LHCN-M2 (cell line): ENCODE measurements around the gene SOX30. TPM values are rescaled to one million over a fixed set of nuclear protein-coding genes. Genes with fewer than 3 reads are reported as not detected.
"Not testable (repeated sequence)": the region's sequence is repeated elsewhere in the genome, so short reads cannot be mapped to it uniquely, and the experiment has no call there.

ENCODE experiments used
- DNase-seq: peaks from one replicate; pipeline ENCODE4 v3.0.0-alpha.2; 2012; ENCODE audit warnings: low read depth
- polyA plus RNA-seq: library from polyadenylated mRNA; unstranded; fragments of >200 nt; gene quantifications from one replicate; pipeline ENCODE4 v1.2.1, GENCODE V29; 2012; ENCODE audit warnings: missing spikeins
- total RNA-seq: library from RNA; depleted of rRNA; stranded (reverse); fragments of >200 nt; gene quantifications from 2 replicates; pipeline ENCODE4 v1.2.3, GENCODE V29; 2014; rRNA removed

SOX30 gene
- total RNA-seq, result 0.06 TPM in 1 of 2 replicates, not detected in the other
- 0.05 TPM for polyA plus RNA-seq

- DNase-seq, result no peak
These were observed at the start of gene SOX30 for GRCh38 chr5:157652377-157652692. SOX30 (minus strand) TSS chr5:157652438; CDS start chr5:157652078, 360 bp downstream.

GRCh38 chr5:157698674-157699073 lies 46.4 kb upstream of the SOX30 start:
- DNase-seq, result not testable (repeated sequence)

GRCh38 chr5:157696154-157696553 lies 43.9 kb upstream of the SOX30 start:
- DNase-seq, result not testable (repeated sequence)

DNA sequence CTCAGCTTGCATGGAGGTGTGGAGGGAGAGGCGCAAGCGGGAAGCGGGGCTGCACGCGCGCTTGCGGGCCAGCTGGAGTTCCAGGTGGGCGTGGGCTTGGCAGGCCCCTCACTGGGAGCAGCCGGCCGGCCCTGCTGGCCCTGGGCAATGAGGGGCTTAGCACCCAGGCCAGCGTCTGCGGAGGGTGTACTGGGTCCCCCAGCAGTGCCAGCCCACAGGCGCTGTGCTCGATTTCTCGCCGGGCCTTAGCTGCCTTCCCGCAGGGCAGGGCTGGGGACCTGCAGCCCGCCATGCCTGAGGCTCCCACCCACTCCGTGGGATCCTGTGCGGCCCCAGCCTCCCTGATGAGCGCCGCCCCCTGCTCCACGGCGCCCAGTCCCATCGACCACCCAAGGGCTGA lies 41.6 kb upstream of the SOX30 start:
- DNase-seq, result not testable (repeated sequence)

DNA sequence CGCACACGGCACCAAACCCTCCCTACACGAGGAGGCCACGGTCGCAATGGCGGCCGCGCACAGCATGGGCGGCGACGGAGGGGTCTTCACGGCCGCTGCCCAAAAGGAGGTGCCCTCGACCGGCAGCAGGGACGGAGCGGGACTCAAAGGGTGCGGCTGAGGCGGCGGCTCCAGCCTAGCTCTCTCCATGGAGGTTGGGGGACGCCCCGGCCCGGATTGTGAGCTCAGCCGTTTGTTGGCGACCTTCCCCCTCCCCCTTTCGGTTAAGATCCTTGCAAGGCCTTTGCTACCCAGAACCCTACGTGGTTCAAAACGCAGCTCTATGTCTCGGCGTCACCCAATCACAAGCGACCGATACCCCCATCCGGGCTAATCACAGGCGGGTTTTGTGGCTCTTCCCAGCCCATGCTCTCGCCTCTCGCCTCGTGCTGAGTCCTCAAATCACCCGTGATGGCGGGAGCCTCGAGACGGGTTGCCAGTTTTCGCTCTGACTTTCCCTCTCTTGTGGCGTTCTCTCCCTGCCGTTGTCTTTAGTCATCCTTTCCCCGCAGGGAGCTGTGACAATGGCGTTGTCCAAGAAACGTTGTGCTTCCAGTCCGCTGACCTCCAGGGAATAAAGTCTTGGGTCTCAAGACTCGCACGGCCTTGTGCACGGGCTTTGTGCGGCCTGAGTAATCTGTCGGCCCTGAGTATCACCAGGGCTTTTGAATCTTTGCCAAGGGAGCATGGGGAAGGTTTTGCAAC lies 38.6 kb upstream of the SOX30 start:
- DNase-seq, result no peak

DNA sequence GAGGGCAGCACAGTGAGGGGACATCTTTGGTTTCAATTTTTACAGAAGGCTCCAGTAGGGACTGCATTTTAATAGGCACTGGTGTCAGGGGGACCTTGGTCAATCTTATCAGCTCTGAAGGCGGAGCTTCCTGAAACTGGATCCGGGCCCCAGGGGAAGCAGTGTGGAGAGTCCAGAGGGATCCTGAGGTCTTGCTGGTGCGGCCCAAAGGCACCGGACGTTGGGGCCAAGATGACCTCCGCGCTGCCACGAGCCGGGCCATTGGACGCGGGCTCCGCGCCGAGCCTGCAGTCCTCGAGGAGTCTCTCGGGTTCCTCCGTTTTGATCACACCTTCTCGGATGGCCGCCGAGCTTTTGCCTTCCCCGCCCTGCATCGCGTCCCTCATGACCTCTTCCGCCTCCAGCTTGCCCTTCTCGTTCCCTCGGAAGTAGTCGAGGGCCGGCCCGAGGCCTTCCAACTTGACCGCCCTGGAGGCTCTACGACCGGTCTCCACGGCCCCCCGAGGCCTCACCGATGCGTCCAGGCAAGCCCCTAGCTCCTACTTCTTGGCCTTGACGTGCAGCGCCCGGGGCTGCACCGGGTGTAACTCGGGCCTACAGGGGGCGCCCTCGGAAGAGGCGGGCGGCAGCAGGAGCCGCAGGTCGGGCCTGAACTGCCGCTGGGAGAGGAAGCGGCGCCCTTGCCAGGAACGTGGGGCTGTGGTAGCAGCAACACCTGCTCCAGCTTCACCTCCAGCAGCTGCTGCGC lies 37.9 kb upstream of the SOX30 start:
- DNase-seq, result no peak

- no peak for DNase-seq
These were observed 34.9 kb upstream of the SOX30 start for GRCh38 chr5:157687198-157687554.

GRCh38 chr5:157686276-157687197 lies 34.3 kb upstream of the SOX30 start:
- not testable (repeated sequence) for DNase-seq

- DNase-seq, result no peak
These were observed 30.0 kb upstream of the SOX30 start for GRCh38 chr5:157682257-157682656.

- no peak for DNase-seq
These were observed 28.8 kb upstream of the SOX30 start for GRCh38 chr5:157681048-157681447.

- no peak for DNase-seq
These were observed 28.0 kb upstream of the SOX30 start for GRCh38 chr5:157680239-157680638.

- no peak for DNase-seq
These were observed 27.6 kb upstream of the SOX30 start for GRCh38 chr5:157679801-157680200.

GRCh38 chr5:157677931-157678330 lies 25.7 kb upstream of the SOX30 start:
- no peak for DNase-seq

DNA sequence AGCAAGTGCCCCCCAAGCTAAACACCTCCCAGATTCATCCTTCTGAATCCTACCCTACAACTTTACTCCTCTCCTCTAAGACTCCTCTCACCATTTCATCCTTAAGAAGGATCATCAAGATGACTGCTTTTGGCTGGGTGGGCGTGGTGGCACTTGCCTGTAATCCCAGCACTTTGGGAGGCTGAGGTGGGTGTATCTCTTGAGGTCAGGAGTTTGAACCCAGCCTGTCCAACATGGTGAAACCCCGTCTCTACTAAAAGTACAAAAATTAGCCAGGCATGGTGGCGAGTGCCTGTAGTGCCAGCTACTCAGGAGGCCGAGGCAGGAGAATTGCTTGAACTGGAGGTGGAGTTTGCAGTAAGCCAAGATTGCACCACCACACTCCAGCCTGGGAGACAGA lies 22.1 kb upstream of the SOX30 start:
- DNase-seq, result not testable (repeated sequence)

- DNase-seq, result no peak
These were observed 20.7 kb upstream of the SOX30 start for GRCh38 chr5:157672976-157673375.

GRCh38 chr5:157671592-157672330 lies 19.5 kb upstream of the SOX30 start:
- DNase-seq, result no peak

- no peak for DNase-seq
These were observed 18.7 kb upstream of the SOX30 start, which contains the start of gene C5orf52 for GRCh38 chr5:157670662-157671591. C5orf52 (plus strand) TSS chr5:157671533; CDS start chr5:157671615, 82 bp downstream.

DNA sequence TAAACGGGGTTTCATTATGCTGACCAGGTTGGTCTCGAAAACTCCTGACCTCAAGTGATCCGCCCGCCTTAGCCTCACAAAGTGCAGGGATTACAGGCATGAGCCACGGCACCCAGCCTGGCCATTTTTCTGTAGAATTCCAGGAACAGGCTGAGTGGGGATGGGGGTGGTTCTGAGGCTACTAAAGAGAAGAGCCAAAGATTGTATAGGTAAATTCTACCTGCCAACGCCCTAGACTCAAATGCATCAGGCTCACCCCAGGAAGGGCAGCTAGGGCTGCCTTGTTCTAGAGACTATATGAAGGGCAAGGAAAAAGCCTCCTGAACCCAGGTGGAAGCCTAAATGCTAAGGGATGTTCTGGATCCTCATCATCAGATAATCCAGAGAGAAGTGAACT lies 17.5 kb upstream of the SOX30 start:
- no peak for DNase-seq

DNA sequence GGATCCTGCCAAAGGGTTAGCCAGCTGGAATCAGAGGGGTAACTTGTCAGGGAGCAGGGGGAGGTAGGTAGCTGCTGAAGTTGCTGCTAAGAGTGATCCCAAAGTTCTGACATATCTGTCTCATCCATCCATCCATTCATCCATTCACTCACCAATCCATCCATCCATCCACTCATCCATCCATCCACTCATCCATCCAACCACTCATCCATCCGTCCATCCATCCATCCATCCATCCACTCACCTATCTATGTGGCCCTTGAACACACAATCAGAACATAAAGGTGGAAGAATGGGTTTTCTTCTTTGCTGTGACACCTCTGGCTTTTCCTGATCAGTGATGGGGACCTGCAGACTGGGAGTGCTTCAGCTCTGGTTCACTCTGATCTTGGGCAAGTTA lies 16.1 kb upstream of the SOX30 start:
- no peak for DNase-seq

DNA sequence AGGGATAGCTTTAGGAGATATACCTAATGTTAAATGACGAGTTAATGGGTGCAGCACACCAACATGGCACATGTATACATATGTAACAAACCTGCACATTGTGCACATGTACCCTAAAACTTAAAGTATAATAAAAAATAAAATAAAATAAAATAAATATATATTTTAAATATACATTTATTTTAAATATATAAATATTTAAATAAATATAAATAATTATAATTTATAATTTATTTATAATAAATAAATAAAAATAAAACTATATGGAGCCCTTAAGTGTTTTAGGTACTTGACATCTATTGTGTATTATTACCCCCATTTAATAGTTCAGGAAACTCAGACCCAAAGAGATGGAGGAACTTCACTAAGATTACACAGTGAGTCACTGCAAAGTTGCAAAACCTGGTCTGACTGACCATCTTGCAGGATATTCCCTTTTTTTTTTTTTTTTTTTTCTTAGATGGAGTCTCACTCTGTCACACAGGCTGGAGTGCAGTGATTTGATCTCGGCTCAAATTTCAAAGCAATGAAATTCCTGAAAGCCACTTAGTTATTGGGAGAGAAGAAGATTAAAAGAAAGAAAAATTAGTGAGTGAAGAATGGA lies 13.3 kb upstream of the SOX30 start:
- peak; percentile 88 for DNase-seq
